GM18499 (cell line): ENCODE data around the gene DUOXA2.
"Not testable (repeated sequence)": the region's sequence is repeated elsewhere in the genome, so short reads cannot be mapped to it uniquely, and the experiment has no call there.

Experiments used
- ATAC-seq: cut with Tn5 transposase; IDR thresholded peaks from one replicate; pipeline ENCODE4 v1.9.1; 2021; ENCODE audit warnings: moderate number of reproducible peaks; ENCODE audit not compliant: insufficient read depth, unreplicated experiment

DUOXA2 gene

GRCh38 chr15:45134046-45134445 lies 19.9 kb downstream of the DUOXA2 start:
- no peak for ATAC-seq

GRCh38 chr15:45134682-45135604 lies 20.8 kb downstream of the DUOXA2 start:
- ATAC-seq, result no peak

DNA sequence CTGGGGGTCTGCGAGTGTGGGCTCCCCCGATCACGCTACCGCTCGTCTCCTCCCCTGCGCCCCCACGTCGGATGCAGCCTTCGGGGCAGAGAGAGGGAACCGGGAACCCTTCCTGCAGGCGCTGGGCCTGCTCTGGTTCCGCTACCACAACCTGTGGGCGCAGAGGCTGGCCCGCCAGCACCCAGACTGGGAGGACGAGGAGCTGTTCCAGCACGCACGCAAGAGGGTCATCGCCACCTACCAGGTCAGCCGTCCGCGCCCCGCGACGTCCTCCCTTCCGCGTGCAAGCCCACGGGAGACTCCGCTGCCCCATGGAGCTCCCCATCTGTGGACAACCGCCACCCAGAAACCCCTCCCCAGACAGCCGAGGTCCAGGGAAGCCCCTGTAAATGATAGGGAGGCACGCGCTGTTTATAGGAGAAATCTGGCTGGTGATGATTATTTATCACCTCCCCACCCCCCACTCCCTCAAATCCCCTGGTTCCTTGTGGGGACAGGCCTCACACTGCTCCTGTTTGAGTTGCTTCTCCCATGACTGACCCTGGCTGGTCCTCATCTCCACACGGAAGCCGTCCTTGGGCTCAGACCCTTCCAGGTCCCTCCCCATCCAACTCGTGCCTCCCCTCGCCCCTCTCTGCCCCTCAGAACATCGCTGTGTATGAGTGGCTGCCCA lies 21.7 kb downstream of the DUOXA2 start:
- not testable (repeated sequence) for ATAC-seq

DNA sequence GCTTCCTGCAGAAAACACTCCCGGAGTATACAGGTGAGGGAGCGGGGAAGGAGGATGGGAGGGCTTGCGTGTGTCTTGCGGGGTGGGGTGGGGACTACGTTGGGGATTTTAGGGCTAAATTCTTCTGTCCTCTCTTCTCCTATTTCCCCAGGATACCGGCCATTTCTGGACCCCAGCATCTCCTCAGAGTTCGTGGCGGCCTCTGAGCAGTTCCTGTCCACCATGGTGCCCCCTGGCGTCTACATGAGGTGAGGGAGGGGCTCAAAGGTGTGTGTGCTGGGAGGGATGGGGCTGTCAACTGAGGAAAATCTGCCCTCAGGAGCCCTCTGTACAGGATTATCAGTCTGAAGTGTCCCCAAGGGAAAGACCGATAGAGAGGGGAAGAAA lies 22.2 kb downstream of the DUOXA2 start:
- ATAC-seq, result no peak

DNA sequence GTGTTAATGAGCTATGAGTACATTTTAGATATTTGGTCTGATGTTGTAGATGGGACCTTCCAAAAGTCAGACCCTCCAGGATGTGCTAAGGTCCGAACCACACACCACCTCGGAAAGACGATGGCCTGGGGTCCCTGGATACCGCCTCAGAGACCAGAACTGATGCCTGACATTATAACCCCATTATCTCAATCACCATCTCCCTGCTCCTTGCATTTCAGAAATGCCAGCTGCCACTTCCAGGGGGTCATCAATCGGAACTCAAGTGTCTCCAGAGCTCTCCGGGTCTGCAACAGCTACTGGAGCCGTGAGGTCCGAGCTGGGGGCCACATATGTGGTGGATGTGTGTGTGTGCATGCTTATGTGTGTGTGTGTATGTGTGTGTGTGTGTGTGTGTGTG lies 23.6 kb downstream of the DUOXA2 start:
- ATAC-seq, result no peak

DNA sequence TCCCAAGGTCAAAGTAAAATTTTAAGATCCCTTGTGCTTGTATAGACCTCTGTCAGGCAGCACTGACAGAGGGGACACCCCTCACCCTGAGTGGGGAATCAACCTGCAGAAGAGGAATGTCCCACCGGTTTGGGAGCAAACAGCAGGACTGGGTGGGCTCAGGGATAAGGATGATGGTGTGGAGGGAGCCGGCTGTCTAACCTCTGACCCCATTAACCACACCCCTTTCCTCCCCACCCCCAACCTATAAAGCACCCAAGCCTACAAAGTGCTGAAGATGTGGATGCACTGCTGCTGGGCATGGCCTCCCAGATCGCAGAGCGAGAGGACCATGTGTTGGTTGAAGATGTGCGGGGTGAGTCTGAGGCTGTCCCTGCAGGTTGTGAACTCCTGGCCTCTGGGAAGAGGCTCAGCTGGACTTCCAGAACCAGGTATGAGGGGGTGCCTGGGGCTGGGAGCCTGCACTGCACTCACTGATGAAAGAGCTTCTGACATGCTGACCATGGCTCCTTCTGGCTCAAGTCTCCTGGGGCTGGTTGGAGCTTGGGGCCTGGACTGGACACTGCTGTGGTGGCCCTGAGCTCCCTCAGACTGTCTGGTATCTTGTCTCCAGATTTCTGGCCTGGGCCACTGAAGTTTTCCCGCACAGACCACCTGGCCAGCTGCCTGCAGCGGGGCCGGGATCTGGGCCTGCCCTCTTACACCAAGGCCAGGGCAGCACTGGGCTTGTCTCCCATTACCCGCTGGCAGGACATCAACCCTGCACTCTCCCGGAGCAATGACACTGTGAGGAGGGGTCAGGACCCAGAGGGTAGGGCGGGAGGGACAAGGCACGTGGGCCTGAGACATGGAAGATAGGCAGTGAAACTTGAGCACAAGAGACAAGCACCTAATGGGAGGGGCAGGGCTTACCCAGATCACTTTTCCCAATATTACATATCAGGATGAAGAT lies 25.0 kb downstream of the DUOXA2 start:
- no peak for ATAC-seq

DNA sequence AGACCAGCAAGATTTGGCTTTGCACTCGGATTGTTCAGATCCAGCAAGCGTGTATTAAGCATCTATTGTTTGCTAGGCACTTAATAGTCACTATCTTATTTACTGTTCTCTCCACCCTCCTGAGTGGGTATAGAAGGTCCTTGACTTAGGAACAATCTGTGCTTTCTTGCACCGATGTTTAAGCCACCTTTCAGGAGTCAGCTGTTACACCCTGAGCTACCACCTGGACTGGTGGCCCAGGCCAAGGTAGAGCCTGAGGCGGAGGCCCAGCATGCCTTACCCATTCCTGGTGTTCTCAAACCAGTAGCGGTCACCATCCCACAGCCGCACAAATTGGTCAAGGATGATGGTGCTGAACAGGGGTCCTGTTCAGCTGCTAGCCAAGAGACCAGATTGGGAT lies 25.6 kb downstream of the DUOXA2 start:
- ATAC-seq, result no peak

GRCh38 chr15:45140557-45141250 lies 26.6 kb downstream of the DUOXA2 start:
- no peak for ATAC-seq

GRCh38 chr15:45141386-45141785 lies 27.3 kb downstream of the DUOXA2 start:
- ATAC-seq, result no peak

DNA sequence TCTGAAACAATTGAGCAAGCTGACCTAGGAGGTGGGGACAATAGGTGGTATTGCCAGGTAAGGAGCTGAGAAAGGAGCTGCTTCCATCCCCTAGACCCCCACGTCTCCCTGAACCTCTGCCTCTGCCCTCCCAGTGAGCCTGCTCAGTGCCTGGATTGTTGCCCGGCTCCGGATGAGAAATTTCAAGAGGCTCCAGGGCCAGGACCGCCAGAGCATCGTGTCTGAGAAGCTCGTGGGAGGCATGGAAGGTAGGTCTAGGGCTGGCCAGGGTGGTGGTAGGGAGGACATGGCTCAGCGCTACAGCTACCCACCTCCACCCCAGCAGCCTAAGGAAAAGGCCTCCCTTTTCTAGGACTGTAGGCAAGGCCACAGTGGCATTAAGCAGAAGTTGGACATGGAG lies 28.9 kb downstream of the DUOXA2 start:
- ATAC-seq, result no peak

DNA sequence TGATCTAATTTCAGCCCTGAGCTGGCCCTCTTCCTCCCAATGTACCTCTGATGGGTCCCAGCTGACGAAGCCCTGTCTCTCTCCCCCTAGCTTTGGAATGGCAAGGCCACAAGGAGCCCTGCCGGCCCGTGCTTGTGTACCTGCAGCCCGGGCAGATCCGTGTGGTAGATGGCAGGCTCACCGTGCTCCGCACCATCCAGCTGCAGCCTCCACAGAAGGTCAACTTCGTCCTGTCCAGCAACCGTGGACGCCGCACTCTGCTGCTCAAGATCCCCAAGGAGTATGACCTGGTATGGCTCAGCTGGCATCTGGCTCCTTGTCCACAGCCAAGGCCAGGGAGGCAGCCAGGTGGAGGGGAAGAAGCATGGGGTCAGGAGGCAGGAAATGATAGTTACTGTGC lies 29.8 kb downstream of the DUOXA2 start:
- no peak for ATAC-seq

GRCh38 chr15:45144775-45145174 lies 30.6 kb downstream of the DUOXA2 start:
- ATAC-seq, result no peak

DNA sequence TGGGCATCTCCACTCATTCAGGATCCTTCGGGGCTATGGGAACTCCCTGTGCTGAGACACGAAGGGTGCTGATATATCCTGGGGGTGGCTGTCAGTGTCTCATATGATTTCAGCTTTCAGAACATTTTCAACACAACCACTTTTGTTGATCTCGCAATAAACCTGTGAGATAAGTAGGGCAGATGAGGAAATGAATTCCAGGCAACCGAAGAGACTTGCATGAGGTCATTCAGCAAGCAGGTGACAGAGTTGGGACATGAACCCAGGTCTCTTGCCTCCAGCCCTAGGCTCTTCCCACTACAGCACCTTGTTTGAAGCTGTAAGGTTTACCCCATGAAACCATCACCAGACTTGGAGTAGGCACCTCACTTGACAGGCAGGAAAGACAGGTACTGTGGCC lies 32.3 kb downstream of the DUOXA2 start:
- ATAC-seq, result no peak

DNA sequence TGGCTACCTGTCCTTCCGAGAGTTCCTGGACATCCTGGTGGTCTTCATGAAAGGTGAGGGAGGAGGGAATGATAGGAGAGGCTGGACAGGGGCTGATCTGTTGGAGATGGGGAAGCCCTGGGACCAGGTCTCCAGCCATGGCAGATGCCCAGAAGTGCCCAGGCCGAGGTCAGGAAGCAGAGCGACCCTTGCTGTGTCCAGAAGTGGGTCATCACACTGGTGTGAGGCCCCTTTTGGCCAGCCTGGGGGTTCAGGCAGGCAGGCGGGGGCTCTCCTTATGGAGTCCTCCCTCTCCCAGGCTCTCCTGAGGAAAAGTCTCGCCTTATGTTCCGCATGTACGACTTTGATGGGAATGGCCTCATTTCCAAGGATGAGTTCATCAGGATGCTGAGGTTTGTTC lies 33.5 kb downstream of the DUOXA2 start:
- ATAC-seq, result no peak

- ATAC-seq, result no peak
Measured at GRCh38 chr15:45148076-45149059, 34.2 kb downstream of the DUOXA2 start.

GRCh38 chr15:45149060-45149459 lies 34.9 kb downstream of the DUOXA2 start:
- ATAC-seq, result no peak

GRCh38 chr15:45150481-45150880 lies 36.4 kb downstream of the DUOXA2 start:
- ATAC-seq, result no peak

- no peak for ATAC-seq
Measured at GRCh38 chr15:45150997-45151396, 36.9 kb downstream of the DUOXA2 start.
